Measurements from ENCODE around the gene NFX1.
A peak's percentile ranks its signal among the peaks of the same experiment; 100 is the strongest.

Gene NFX1

DNA sequence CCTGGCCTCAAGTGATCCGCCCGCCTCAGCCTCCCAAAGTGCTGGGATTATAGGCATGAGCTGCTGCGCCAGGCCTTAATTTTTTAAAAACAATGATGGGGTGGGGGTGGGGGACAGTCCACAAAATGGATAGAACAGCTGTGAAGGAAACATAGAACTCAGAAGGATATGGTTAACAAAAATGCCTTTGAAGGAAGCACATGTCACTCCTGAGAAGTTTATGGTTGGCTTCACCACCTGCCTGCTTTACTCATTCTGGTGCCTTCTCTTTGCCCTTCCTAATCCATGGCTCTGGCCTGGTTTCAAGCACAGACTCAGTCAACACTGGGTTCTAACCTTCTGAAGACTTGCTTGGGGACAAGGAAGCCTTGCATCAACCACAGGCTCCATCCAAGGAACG is 36.1 kb upstream of the NFX1 start:
- H3K4me1 ChIP-seq (ENCODE audit: control insufficient read depth, insufficient read depth, low read length) = no peaks in the 10 kb centered on the region
- no peaks in the 10 kb centered on the region for H3K9me3 ChIP-seq (ENCODE audit: control insufficient read depth, insufficient read depth, low read length)
- DNase-seq (ENCODE audit: low read depth, low spot score) = no peak
- no CpG with 5 or more reads among the region's 4 CpGs for WGBS (ENCODE audit: insufficient coverage, insufficient read length)
- H3K4me3 ChIP-seq (ENCODE audit: low read length) = no peak overlapping the region
- H3K36me3 ChIP-seq (ENCODE audit: control insufficient read depth, insufficient read depth, low read length) = peaks cover 26% of the 10 kb centered on the region
- no peaks in the 10 kb centered on the region; the same call in 1 of the 2 replicates for H3K27me3 ChIP-seq (ENCODE audit: control insufficient read depth, insufficient read depth, low read length)
- no peak overlapping the region for H3K27ac ChIP-seq (ENCODE audit: low read length)

DNA sequence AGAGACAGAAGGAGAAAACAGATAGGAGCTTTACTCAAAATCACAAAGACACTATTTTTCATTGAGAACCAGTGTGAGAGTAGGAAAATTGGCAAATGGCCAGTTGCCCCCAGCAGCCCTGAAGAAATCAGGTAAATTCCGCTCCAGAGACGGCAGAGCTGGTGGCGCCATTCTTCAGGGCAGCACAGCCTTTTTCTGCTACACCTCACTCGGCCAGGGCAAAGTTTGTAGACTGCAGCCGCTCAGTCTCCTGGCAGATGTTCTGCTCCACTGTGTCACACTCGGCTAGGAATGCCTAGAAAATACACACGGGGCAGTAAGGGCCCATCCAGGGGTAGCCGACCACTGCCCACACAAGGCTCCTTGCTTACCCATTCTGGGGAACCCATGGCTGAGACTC is 35.3 kb upstream of the NFX1 start:
- no CpG with 5 or more reads among the region's 8 CpGs for WGBS (ENCODE audit: insufficient coverage, insufficient read length)
- peaks cover 31% of the 10 kb centered on the region for H3K36me3 ChIP-seq (ENCODE audit: control insufficient read depth, insufficient read depth, low read length)
- H3K4me1 ChIP-seq (ENCODE audit: control insufficient read depth, insufficient read depth, low read length) = no peaks in the 10 kb centered on the region
- no peaks in the 10 kb centered on the region; the same call in 1 of the 2 replicates for H3K27me3 ChIP-seq (ENCODE audit: control insufficient read depth, insufficient read depth, low read length)
- H3K9me3 ChIP-seq (ENCODE audit: control insufficient read depth, insufficient read depth, low read length) = no peaks in the 10 kb centered on the region
- no peak overlapping the region for H3K27ac ChIP-seq (ENCODE audit: low read length)
- DNase-seq (ENCODE audit: low read depth, low spot score) = no peak
- no peak overlapping the region for H3K4me3 ChIP-seq (ENCODE audit: low read length)

- 100% methylated on average over 2 of the region's 4 CpGs for WGBS (ENCODE audit: insufficient coverage, insufficient read length)
- H3K4me3 ChIP-seq (ENCODE audit: low read length) = no peak overlapping the region
- H3K4me1 ChIP-seq (ENCODE audit: control insufficient read depth, insufficient read depth, low read length) = no peaks in the 10 kb centered on the region
- H3K27me3 ChIP-seq (ENCODE audit: control insufficient read depth, insufficient read depth, low read length) = no peaks in the 10 kb centered on the region; the same call in 1 of the 2 replicates
- no peak overlapping the region for H3K27ac ChIP-seq (ENCODE audit: low read length)
- H3K9me3 ChIP-seq (ENCODE audit: control insufficient read depth, insufficient read depth, low read length) = no peaks in the 10 kb centered on the region
- DNase-seq (ENCODE audit: low read depth, low spot score) = no peak
- peaks cover 33% of the 10 kb centered on the region for H3K36me3 ChIP-seq (ENCODE audit: control insufficient read depth, insufficient read depth, low read length)
Observed at GRCh38 chr9:33255471-33255870, 34.8 kb upstream of the NFX1 start.

DNA sequence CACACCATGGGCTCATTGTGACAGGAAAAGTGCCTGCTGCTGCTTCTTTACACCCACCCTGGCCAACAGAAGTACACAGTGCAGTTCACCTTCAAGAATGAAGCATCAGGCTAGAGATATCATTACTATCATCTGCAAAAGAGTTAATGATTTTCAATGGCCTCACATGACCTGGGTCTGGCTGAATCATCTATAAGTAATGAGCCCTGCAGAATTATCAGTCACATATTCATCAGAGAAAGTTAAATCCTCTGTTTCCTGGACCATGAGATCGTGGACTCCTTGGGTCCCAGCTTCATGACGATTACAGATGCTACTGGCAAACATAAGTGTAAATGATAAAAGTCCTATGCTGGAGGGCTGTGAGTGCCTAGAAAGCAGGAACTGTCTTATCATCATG is 34.1 kb upstream of the NFX1 start:
- no peak for DNase-seq (ENCODE audit: low read depth, low spot score)
- no peaks in the 10 kb centered on the region for H3K9me3 ChIP-seq (ENCODE audit: control insufficient read depth, insufficient read depth, low read length)
- no peaks in the 10 kb centered on the region for H3K4me1 ChIP-seq (ENCODE audit: control insufficient read depth, insufficient read depth, low read length)
- no peaks in the 10 kb centered on the region; the same call in 1 of the 2 replicates for H3K27me3 ChIP-seq (ENCODE audit: control insufficient read depth, insufficient read depth, low read length)
- no peak overlapping the region for H3K27ac ChIP-seq (ENCODE audit: low read length)
- no CpG with 5 or more reads among the region's 2 CpGs for WGBS (ENCODE audit: insufficient coverage, insufficient read length)
- no peak overlapping the region for H3K4me3 ChIP-seq (ENCODE audit: low read length)
- peaks cover 33% of the 10 kb centered on the region for H3K36me3 ChIP-seq (ENCODE audit: control insufficient read depth, insufficient read depth, low read length)

- Histone ChIP-seq H3K27me3 (ENCODE audit: control insufficient read depth, insufficient read depth, low read length) (no peaks in the 10 kb centered on the region; the same call in 1 of the 2 replicates), H3K27ac (ENCODE audit: low read length) (no peak overlapping the region), H3K36me3 (ENCODE audit: control insufficient read depth, insufficient read depth, low read length) (peaks cover 33% of the 10 kb centered on the region), H3K4me1 (ENCODE audit: control insufficient read depth, insufficient read depth, low read length) (no peaks in the 10 kb centered on the region), H3K9me3 (ENCODE audit: control insufficient read depth, insufficient read depth, low read length) (no peaks in the 10 kb centered on the region), H3K4me3 (ENCODE audit: low read length) (no peak overlapping the region)
- DNase-seq (ENCODE audit: low read depth, low spot score) = no peak
- no CpG with 5 or more reads among the region's 4 CpGs for WGBS (ENCODE audit: insufficient coverage, insufficient read length)
Observed at GRCh38 chr9:33257276-33257675, 33.0 kb upstream of the NFX1 start.

- DNase-seq (ENCODE audit: low read depth, low spot score) = no peak
- no peak overlapping the region for H3K4me3 ChIP-seq (ENCODE audit: low read length)
- WGBS (ENCODE audit: insufficient coverage, insufficient read length) = no CpG with 5 or more reads among the region's 1 CpG
Observed at GRCh38 chr9:33260372-33260771, 29.9 kb upstream of the NFX1 start.

GRCh38 chr9:33263131-33264002 is 26.9 kb upstream of the NFX1 start:
- Histone ChIP-seq H3K27ac (ENCODE audit: low read length) (no peak overlapping the region), H3K4me1 (ENCODE audit: control insufficient read depth, insufficient read depth, low read length) (peaks cover 6% of the 10 kb centered on the region; the same call in 1 of the 2 replicates), H3K36me3 (ENCODE audit: control insufficient read depth, insufficient read depth, low read length) (peaks cover 6% of the 10 kb centered on the region; the same call in 1 of the 2 replicates), H3K27me3 (ENCODE audit: control insufficient read depth, insufficient read depth, low read length) (no peaks in the 10 kb centered on the region), H3K4me3 (ENCODE audit: low read length) (peak overlapping the region; percentile 59), H3K9me3 (ENCODE audit: control insufficient read depth, insufficient read depth, low read length) (no peaks in the 10 kb centered on the region)
- no peak for DNase-seq (ENCODE audit: low read depth, low spot score)
- no CpG with 5 or more reads among the region's 25 CpGs for WGBS (ENCODE audit: insufficient coverage, insufficient read length)

More at GRCh38 chr9:33260372-33260771, 29.9 kb upstream of the NFX1 start:
- no peaks in the 10 kb centered on the region for H3K9me3 ChIP-seq (ENCODE audit: control insufficient read depth, insufficient read depth, low read length)
- peaks cover 4% of the 10 kb centered on the region; the same call in 1 of the 2 replicates for H3K4me1 ChIP-seq (ENCODE audit: control insufficient read depth, insufficient read depth, low read length)
- H3K27ac ChIP-seq (ENCODE audit: low read length) = no peak overlapping the region
- no peaks in the 10 kb centered on the region for H3K27me3 ChIP-seq (ENCODE audit: control insufficient read depth, insufficient read depth, low read length)
- H3K36me3 ChIP-seq (ENCODE audit: control insufficient read depth, insufficient read depth, low read length) = peaks cover 20% of the 10 kb centered on the region

GRCh38 chr9:33264003-33264472 is 26.3 kb upstream of the NFX1 start:
- H3K9me3 ChIP-seq (ENCODE audit: control insufficient read depth, insufficient read depth, low read length) = no peaks in the 10 kb centered on the region
- no peak overlapping the region for H3K27ac ChIP-seq (ENCODE audit: low read length)
- peak overlapping the region; percentile 59 for H3K4me3 ChIP-seq (ENCODE audit: low read length)
- DNase-seq (ENCODE audit: low read depth, low spot score) = no peak
- peaks cover 6% of the 10 kb centered on the region; the same call in 1 of the 2 replicates for H3K36me3 ChIP-seq (ENCODE audit: control insufficient read depth, insufficient read depth, low read length)
- no CpG with 5 or more reads among the region's 37 CpGs for WGBS (ENCODE audit: insufficient coverage, insufficient read length)
- H3K4me1 ChIP-seq (ENCODE audit: control insufficient read depth, insufficient read depth, low read length) = peaks cover 6% of the 10 kb centered on the region; the same call in 1 of the 2 replicates
- no peaks in the 10 kb centered on the region for H3K27me3 ChIP-seq (ENCODE audit: control insufficient read depth, insufficient read depth, low read length)

DNA sequence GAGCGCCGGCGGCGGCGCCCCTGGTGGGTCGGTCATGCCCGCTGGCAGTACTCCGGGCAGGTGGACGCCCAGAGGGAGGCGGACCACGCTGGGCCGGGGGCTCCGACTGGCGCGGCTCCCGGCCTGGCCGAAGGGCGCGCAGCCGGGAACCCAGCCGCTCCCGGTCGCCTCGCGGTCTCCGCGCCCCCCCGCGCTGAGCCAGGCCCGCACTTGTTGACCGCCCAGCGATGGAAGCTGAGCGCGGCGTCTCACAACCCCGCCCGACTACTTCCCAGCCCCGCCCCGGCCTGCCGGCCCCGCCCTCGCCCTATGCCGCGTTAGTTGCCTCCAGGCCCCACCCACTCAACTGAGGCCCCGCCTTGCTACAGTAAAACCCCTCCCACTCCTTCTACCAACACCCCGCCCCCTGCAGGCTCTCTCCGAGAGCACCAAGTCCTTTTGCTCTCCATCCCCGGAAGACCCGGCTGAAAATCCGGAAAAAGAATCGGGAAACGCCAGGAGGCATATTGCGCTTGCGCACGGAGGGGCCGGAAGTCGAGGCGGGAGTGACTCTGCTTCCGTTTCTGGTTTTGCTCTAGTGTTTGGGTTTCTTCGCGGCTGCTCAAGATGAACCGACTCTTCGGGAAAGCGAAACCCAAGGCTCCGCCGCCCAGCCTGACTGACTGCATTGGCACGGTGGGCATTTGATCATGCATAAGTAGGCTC is 25.7 kb upstream of the NFX1 start, which contains the start of the genes BAG1 and CHMP5:
TSS of gene BAG1 (minus strand) at position 236 of the 705 bp plus-strand sequence.
TSS of gene CHMP5 (plus strand) at position 577 of the 705 bp plus-strand sequence. CDS start at position 607, 30 bp downstream.
- no peaks in the 10 kb centered on the region for H3K27me3 ChIP-seq (ENCODE audit: control insufficient read depth, insufficient read depth, low read length)
- no CpG with 5 or more reads among the region's 67 CpGs for WGBS (ENCODE audit: insufficient coverage, insufficient read length)
- H3K36me3 ChIP-seq (ENCODE audit: control insufficient read depth, insufficient read depth, low read length) = peaks cover 6% of the 10 kb centered on the region; the same call in 1 of the 2 replicates
- DNase-seq (ENCODE audit: low read depth, low spot score) = peak; percentile 97
- peak within 1 kb of the TSS; percentile 86 for H3K4me3 ChIP-seq (ENCODE audit: low read length)
- H3K27ac ChIP-seq (ENCODE audit: low read length) = no peak within 1 kb of the TSS
- peaks cover 6% of the 10 kb centered on the region; the same call in 1 of the 2 replicates for H3K4me1 ChIP-seq (ENCODE audit: control insufficient read depth, insufficient read depth, low read length)
- H3K9me3 ChIP-seq (ENCODE audit: control insufficient read depth, insufficient read depth, low read length) = no peaks in the 10 kb centered on the region

Data from iPS DF 6.9 (cell line).